HepG2 (cell line): Measurements from ENCODE around the gene SYNDIG1.

Experiments used
- AGO1 ChIP-seq: fragments of 200-400 bp; formaldehyde crosslinking; IDR thresholded peaks from 2 replicates; pipeline ENCODE4 v1.6.1; 2017; ENCODE audit warnings: mild to moderate bottlenecking, low read depth, low read length, moderate library complexity; ENCODE audit not compliant: poor library complexity, severe bottlenecking
- ARNT2 ChIP-seq: sonication (generic); formaldehyde crosslinking; IDR thresholded peaks from 2 replicates; pipeline ENCODE4 v1.8.0; 2022; ENCODE audit warnings: mild to moderate bottlenecking, low read depth, missing genetic modification reagents, moderate library complexity
- JUN ChIP-seq: sonication (generic); formaldehyde crosslinking; IDR thresholded peaks from 2 replicates; pipeline ENCODE4 v1.4.0; 2020; ENCODE audit warnings: mild to moderate bottlenecking, missing genetic modification reagents
- RAD21 ChIP-seq: fragments of 450-650 bp; formaldehyde crosslinking; IDR thresholded peaks from 2 replicates; pipeline ENCODE4 v1.5.0; 2020; ENCODE audit warnings: mild to moderate bottlenecking
- ZNF34 ChIP-seq: sonication (generic); formaldehyde crosslinking; IDR thresholded peaks from 2 replicates; pipeline ENCODE4 v1.4.0; 2020; ENCODE audit warnings: mild to moderate bottlenecking, missing genetic modification reagents, borderline replicate concordance
- TF ChIP-seq, protein P1 (sequence below): sonication (generic); formaldehyde crosslinking; IDR thresholded peaks from 2 replicates; pipeline ENCODE4 v1.5.0; 2020; ENCODE audit warnings: mild to moderate bottlenecking, missing genetic modification reagents, moderate library complexity
- TF ChIP-seq, protein P2 (sequence below), 2 experiments: fragments of 450-650 bp in 1 of 2; sonication (generic) in 1 of 2; formaldehyde crosslinking in 1 of 2; IDR thresholded peaks; 2 replicates each; pipeline versions ENCODE4 v1.6.1 to v1.8.0; 2016 to 2022; ENCODE audit warnings: antibody characterized with exemption in 1 of 2, mild to moderate bottlenecking in 1 of 2, missing genetic modification reagents in 1 of 2
- TF ChIP-seq, protein P3 (sequence below): sonication (generic); formaldehyde crosslinking; IDR thresholded peaks from 2 replicates; pipeline ENCODE4 v1.4.0; 2020; ENCODE audit warnings: missing genetic modification reagents
- TF ChIP-seq, protein P4 (sequence below), 2 experiments: sonication (generic) in 1 of 2; formaldehyde crosslinking in 1 of 2; IDR thresholded peaks; 2 replicates each; pipeline versions ENCODE4 v1.5.1 to v1.6.1; 2011 to 2020; ENCODE audit warnings: borderline replicate concordance in 1 of 2, low read depth in 1 of 2, low read length in 1 of 2, mild to moderate bottlenecking in 1 of 2, missing genetic modification reagents in 1 of 2, moderate library complexity in 1 of 2

DNA sequence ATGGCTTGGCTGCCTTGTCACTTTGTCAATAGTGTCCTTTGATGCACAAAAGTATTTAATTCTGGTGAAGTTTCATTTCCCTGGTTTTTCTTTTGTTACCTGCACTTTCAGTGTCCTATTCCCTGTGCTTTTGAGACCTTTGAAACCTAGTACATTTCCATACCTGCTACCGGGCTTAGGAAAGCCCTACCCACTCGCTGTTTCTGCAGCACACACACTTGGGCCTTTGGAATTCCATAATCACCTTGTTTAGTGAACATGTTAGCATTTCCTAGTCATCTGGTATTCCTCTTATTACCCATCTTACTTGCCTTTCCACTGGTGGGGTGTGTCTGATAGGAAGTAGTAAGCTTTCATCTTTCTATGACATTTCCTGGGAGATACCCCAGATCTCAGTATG, 19.3 kb upstream of the SYNDIG1 start:
- TF ChIP-seq, protein P1, sequence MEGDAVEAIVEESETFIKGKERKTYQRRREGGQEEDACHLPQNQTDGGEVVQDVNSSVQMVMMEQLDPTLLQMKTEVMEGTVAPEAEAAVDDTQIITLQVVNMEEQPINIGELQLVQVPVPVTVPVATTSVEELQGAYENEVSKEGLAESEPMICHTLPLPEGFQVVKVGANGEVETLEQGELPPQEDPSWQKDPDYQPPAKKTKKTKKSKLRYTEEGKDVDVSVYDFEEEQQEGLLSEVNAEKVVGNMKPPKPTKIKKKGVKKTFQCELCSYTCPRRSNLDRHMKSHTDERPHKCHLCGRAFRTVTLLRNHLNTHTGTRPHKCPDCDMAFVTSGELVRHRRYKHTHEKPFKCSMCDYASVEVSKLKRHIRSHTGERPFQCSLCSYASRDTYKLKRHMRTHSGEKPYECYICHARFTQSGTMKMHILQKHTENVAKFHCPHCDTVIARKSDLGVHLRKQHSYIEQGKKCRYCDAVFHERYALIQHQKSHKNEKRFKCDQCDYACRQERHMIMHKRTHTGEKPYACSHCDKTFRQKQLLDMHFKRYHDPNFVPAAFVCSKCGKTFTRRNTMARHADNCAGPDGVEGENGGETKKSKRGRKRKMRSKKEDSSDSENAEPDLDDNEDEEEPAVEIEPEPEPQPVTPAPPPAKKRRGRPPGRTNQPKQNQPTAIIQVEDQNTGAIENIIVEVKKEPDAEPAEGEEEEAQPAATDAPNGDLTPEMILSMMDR (CRISPR knock-in tag): no peak
- TF ChIP-seq, protein P2, sequence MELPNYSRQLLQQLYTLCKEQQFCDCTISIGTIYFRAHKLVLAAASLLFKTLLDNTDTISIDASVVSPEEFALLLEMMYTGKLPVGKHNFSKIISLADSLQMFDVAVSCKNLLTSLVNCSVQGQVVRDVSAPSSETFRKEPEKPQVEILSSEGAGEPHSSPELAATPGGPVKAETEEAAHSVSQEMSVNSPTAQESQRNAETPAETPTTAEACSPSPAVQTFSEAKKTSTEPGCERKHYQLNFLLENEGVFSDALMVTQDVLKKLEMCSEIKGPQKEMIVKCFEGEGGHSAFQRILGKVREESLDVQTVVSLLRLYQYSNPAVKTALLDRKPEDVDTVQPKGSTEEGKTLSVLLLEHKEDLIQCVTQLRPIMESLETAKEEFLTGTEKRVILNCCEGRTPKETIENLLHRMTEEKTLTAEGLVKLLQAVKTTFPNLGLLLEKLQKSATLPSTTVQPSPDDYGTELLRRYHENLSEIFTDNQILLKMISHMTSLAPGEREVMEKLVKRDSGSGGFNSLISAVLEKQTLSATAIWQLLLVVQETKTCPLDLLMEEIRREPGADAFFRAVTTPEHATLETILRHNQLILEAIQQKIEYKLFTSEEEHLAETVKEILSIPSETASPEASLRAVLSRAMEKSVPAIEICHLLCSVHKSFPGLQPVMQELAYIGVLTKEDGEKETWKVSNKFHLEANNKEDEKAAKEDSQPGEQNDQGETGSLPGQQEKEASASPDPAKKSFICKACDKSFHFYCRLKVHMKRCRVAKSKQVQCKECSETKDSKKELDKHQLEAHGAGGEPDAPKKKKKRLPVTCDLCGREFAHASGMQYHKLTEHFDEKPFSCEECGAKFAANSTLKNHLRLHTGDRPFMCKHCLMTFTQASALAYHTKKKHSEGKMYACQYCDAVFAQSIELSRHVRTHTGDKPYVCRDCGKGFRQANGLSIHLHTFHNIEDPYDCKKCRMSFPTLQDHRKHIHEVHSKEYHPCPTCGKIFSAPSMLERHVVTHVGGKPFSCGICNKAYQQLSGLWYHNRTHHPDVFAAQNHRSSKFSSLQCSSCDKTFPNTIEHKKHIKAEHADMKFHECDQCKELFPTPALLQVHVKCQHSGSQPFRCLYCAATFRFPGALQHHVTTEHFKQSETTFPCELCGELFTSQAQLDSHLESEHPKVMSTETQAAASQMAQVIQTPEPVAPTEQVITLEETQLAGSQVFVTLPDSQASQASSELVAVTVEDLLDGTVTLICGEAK (IDR thresholded peaks at IDR 0.05): no peak
- TF ChIP-seq, protein P2 (CRISPR knock-in tag; IDR thresholded peaks at IDR 0.05): no peak
- TF ChIP-seq, protein P3, sequence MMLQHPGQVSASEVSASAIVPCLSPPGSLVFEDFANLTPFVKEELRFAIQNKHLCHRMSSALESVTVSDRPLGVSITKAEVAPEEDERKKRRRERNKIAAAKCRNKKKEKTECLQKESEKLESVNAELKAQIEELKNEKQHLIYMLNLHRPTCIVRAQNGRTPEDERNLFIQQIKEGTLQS: no peak
- TF ChIP-seq AGO1 (no peak), RAD21 (CRISPR knock-in tag) (no peak), ARNT2 (CRISPR knock-in tag) (no peak), ZNF34 (no peak), JUN (CRISPR knock-in tag) (no peak)
- TF ChIP-seq, protein P4, sequence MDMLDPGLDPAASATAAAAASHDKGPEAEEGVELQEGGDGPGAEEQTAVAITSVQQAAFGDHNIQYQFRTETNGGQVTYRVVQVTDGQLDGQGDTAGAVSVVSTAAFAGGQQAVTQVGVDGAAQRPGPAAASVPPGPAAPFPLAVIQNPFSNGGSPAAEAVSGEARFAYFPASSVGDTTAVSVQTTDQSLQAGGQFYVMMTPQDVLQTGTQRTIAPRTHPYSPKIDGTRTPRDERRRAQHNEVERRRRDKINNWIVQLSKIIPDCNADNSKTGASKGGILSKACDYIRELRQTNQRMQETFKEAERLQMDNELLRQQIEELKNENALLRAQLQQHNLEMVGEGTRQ (IDR thresholded peaks at IDR 0.05; ENCODE audit: low read depth, low read length): no peak
- TF ChIP-seq, protein P4 (CRISPR knock-in tag; IDR thresholded peaks at IDR 0.05; ENCODE audit: borderline replicate concordance): no peak
